GM12892 (cell line): ENCODE measurements around the gene NOPCHAP1.

ENCODE experiments used
- POLR2A ChIP-seq: IDR thresholded peaks from 2 replicates; pipeline ENCODE4 v1.6.1; 2011; ENCODE audit warnings: low read depth, low read length, control low read depth
- TAF1 ChIP-seq: IDR thresholded peaks from 2 replicates; pipeline ENCODE4 v1.6.1; 2011; ENCODE audit warnings: low read depth, mild to moderate bottlenecking, control low read depth, low read length, borderline replicate concordance

DNA sequence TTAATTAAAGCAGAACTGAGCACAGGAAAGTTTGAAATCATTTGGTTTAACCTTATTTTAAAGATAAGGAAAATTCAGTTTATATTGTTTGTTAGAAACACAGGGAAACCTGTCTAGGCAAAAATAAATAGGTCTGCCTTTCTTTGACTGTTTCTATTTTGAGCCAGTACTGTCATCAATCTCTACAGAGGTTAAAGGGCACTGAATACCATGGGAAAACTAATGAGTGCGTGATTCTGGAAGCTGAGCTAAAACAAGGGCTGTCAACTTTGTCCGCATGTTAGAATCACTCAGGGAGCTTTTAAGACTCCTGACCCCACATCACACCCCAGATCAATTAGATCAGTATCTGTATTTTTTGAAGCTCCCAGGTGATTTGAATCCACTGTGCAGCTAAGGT, 38.8 kb downstream of the NOPCHAP1 start:
- TF ChIP-seq POLR2A = no peak
- no peak for TF ChIP-seq TAF1
